Motor neuron (in vitro differentiated cells): ENCODE measurements around the gene RBMS3. TPM values are rescaled to one million over a fixed set of nuclear protein-coding genes. Genes with fewer than 3 reads are reported as not detected.

Experiments used
- ATAC-seq, 8 experiments: fragments of 200-7000 bp; cut with Tn5 transposase; replicated peaks in 6 of 8; 2 replicates each; pipeline ENCODE4 v1.8.0; 2021; ENCODE audit warnings: mild to moderate bottlenecking in 8 of 8, moderate library complexity in 8 of 8
- H3K27ac ChIP-seq, 2 donors: fragments of 250-450 bp; sonication (Bioruptor Pico); 2 replicates each; pipeline ENCODE4 v1.9.0; 2021; ENCODE audit warnings: antibody characterized with exemption in 2 of 2, mild to moderate bottlenecking in 2 of 2, moderate library complexity in 1 of 2
- H3K4me1 ChIP-seq, 2 donors: fragments of 250-450 bp; sonication (Bioruptor Pico); replicated peaks in 1 of 2; 2 replicates each; pipeline ENCODE4 v1.6.1; 2021; ENCODE audit warnings: antibody characterized with exemption in 2 of 2, mild to moderate bottlenecking in 2 of 2, moderate library complexity in 1 of 2
- H3K4me3 ChIP-seq, 5 donors: fragments of 250-450 bp; sonication (Bioruptor Pico); 2 replicates each; pipeline ENCODE4 v1.9.0; 2021; ENCODE audit warnings: antibody characterized with exemption in 5 of 5, mild to moderate bottlenecking in 5 of 5, moderate library complexity in 4 of 5
- WGBS, 10 experiments: fragments of 450-650 bp; shearing (Covaris generic); methylation state at CpG; one replicate each; pipeline ENCODE4 v1.0.0; 2022; 5-methylcytosine and 5-hydroxymethylcytosine counted together
- in situ Hi-C, 9 experiments: fragments of 400-800 bp; cut with MboI; loops; one replicate each; pipeline ENCODE4 v1.15.0; 2021; ENCODE audit warnings: low sequenced_read_pairs in 9 of 9, low pct_unique_long_range_greater_than_20kb in 2 of 9; ENCODE audit not compliant: unreplicated experiment in 9 of 9
- total RNA-seq, 8 experiments: library from RNA; unstranded; fragments of 300-600 nt; gene quantifications; 2 replicates each; pipeline versions ENCODE4 v1.2.3 to v1.2.4, GENCODE V29; 2022

RBMS3 gene
- total RNA-seq, 8 experiments from 2014 or later: 11.0 to 63.7 (median 16.7) TPM

GRCh38 chr3:29829340-29829739 lies 548.5 kb downstream of the RBMS3 start:
- no peak for ATAC-seq
- H3K4me1 ChIP-seq: no peaks in the 10 kb centered on the region
- 89 to 100% (median 100%) methylated on average over 1 to 3 of the region's 3 CpGs for WGBS, 10 experiments
- H3K4me3 ChIP-seq: no peak overlapping the region
- H3K27ac ChIP-seq: no peak overlapping the region
- in situ Hi-C loops: no loop called here

DNA sequence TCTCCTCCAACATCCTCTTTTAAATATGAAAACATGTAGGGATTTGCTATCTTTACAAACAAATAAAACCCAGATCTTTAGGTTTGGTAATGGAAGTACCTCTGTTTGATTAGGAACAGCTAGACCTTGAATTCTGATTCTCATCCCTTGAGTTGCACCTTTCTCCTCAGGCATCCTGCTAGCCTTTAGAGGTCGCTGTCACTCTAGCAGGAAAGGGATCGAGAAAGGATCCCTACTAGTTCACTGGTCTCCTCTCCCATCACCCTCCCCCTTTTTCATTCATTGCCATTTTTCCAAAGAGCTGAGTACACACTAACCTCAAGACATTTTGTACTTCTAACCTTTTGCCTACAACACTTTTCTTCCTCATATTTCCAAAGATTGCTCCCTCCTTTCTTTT lies 569.8 kb downstream of the RBMS3 start:
- in situ Hi-C loops: no loop called here
- ATAC-seq: no peak
- Histone ChIP-seq H3K4me1 (no peaks in the 10 kb centered on the region), H3K4me3 (no peak overlapping the region), H3K27ac (no peak overlapping the region)
- 0 to 90% (median 51%) methylated on average over 1 to 2 of the region's 2 CpGs; no CpG with 5 or more reads in 3 of the 10 experiments for WGBS, 10 experiments

- no peak for ATAC-seq
Observed at GRCh38 chr3:29852767-29853166, 571.9 kb downstream of the RBMS3 start.

GRCh38 chr3:29853841-29854397 lies 573.0 kb downstream of the RBMS3 start:
- no peak for ATAC-seq
- no peak overlapping the region for H3K27ac ChIP-seq
- WGBS, 10 experiments: 82 to 100% (median 97%) methylated on average over 1 to 4 of the region's 7 CpGs; no CpG with 5 or more reads in 6 of the 10 experiments

More at GRCh38 chr3:29852767-29853166, 571.9 kb downstream of the RBMS3 start:
- 67 to 100% (median 82%) methylated on average over 1 of the region's 1 CpG; no CpG with 5 or more reads in 2 of the 10 experiments for WGBS, 10 experiments
- Histone ChIP-seq H3K4me3 (no peak overlapping the region), H3K4me1 (no peaks in the 10 kb centered on the region), H3K27ac (no peak overlapping the region)
- in situ Hi-C loops: no loop called here

GRCh38 chr3:29854821-29855220 lies 574.0 kb downstream of the RBMS3 start:
- H3K4me3 ChIP-seq: no peak overlapping the region
- in situ Hi-C loops: no loop called here
- H3K27ac ChIP-seq: no peak overlapping the region
- ATAC-seq: no peak
- no peaks in the 10 kb centered on the region for H3K4me1 ChIP-seq

More at GRCh38 chr3:29853841-29854397, 573.0 kb downstream of the RBMS3 start:
- Histone ChIP-seq H3K4me3 (no peak overlapping the region), H3K4me1 (no peaks in the 10 kb centered on the region)
- in situ Hi-C loops: no loop called here

GRCh38 chr3:29859726-29860270 lies 578.9 kb downstream of the RBMS3 start:
- peak in 2 of 8 experiments; percentile 23 to 89 for ATAC-seq
- WGBS, 10 experiments: 63 to 80% methylated on average over 1 of the region's 1 CpG; no CpG with 5 or more reads in 8 of the 10 experiments
- Histone ChIP-seq H3K27ac (no peak overlapping the region), H3K4me3 (no peak overlapping the region), H3K4me1 (no peaks in the 10 kb centered on the region)
- in situ Hi-C loops: no loop called here

DNA sequence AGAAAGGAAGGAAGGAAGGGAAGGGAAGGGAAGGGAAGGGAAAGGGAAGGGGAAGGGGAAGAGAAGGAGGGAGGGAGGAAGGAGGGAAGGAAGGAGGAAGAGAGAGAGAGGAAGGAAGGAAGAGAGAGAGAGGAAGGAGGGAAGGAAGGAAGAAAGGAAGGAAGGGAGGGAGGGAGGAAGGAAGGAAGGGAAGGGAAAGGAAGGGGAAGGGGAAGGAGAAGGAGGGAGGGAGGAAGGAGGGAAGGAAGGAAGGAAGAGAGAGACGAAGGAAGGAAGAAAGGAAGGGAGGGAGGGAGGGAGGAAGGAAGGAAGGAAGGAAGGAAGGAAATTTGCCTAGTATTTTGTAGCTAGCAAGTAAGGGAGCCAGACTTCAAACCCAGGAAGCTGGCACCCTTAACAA lies 583.9 kb downstream of the RBMS3 start:
- H3K27ac ChIP-seq: no peak overlapping the region
- WGBS, 10 experiments: no CpG with 5 or more reads among the region's 1 CpG
- H3K4me3 ChIP-seq: no peak overlapping the region
- ATAC-seq: no peak
- H3K4me1 ChIP-seq: no peaks in the 10 kb centered on the region
- in situ Hi-C loops: no loop called here

GRCh38 chr3:29868543-29869101 lies 587.8 kb downstream of the RBMS3 start:
- 56 to 88% (median 70%) methylated on average over 2 to 6 of the region's 6 CpGs; no CpG with 5 or more reads in 1 of the 10 experiments for WGBS, 10 experiments
- H3K4me3 ChIP-seq: no peak overlapping the region
- in situ Hi-C loops: no loop called here
- H3K4me1 ChIP-seq: no peaks in the 10 kb centered on the region
- no peak for ATAC-seq
- H3K27ac ChIP-seq: no peak overlapping the region

DNA sequence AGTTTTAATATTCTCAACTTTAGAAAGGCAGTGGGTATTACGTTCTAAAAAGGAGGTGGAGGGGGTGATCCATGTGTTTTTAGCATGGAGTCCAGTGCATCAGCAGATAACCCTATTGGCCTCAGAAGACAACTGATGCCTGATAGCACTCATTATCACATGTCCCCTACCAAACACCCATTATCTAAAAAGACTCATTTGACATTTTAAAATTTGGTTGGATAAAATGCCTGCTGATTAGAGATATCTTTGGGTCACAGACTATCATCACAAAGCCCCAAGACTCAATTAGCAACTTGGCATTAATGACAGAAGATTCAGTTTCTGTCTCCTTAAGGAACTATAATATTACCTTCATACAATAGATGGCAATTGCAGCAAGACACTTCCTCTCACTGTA lies 589.3 kb downstream of the RBMS3 start:
- Histone ChIP-seq H3K4me1 (no peaks in the 10 kb centered on the region), H3K4me3 (no peak overlapping the region), H3K27ac (no peak overlapping the region)
- in situ Hi-C loops: no loop called here
- ATAC-seq: no peak
- 77 to 100% (median 100%) methylated on average over 1 of the region's 1 CpG; no CpG with 5 or more reads in 2 of the 10 experiments for WGBS, 10 experiments

- Histone ChIP-seq H3K27ac (no peak overlapping the region), H3K4me1 (no peaks in the 10 kb centered on the region), H3K4me3 (no peak overlapping the region)
- in situ Hi-C loops: no loop called here
- no peak for ATAC-seq
- 60 to 100% (median 71%) methylated on average over 1 of the region's 1 CpG; no CpG with 5 or more reads in 3 of the 10 experiments for WGBS, 10 experiments
Observed at GRCh38 chr3:29871087-29871486, 590.2 kb downstream of the RBMS3 start.

DNA sequence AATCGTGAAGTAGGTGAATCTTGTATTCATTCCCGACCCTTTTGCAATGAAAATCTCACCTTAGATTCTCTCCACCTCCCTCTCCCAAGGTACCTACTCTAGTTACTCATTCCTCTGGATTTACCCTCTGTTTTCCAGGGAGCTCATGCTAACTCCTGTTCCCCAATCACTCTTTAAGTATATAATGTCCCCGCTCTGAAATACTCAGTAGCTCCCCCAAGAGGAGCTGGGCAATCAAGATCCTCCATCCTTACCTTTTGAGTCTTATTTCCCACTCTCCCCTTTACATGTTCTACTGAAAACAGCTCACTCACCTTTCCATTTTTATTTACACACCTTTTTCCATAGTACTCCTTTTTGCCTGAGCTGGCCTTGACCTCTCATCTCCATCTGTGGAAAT lies 599.9 kb downstream of the RBMS3 start:
- ATAC-seq: no peak
- in situ Hi-C loops: no loop called here
- Histone ChIP-seq H3K4me1 (no peaks in the 10 kb centered on the region), H3K27ac (no peak overlapping the region), H3K4me3 (no peak overlapping the region)
- 73 to 100% (median 100%) methylated on average over 1 to 3 of the region's 3 CpGs; no CpG with 5 or more reads in 2 of the 10 experiments for WGBS, 10 experiments

DNA sequence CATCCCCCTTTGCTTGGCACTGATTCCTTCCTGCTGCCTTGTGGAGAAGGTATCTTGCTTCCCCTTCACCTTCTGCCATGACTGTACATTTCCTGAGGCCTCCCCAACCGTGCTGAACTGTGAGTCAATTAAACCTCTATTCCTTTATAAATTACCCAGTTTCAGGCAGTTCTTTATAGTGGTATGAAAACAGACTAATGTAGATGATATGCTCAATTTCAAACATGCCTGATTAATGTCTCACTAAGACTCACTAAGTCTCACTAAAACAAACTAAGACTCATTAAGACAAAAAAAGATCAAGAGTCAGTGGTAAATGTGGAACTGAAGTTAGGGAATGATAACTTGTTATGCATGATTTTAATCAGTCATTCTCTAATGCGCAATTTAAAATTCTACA lies 606.6 kb downstream of the RBMS3 start:
- H3K4me1 ChIP-seq: no peaks in the 10 kb centered on the region
- in situ Hi-C loops: no loop called here

DNA sequence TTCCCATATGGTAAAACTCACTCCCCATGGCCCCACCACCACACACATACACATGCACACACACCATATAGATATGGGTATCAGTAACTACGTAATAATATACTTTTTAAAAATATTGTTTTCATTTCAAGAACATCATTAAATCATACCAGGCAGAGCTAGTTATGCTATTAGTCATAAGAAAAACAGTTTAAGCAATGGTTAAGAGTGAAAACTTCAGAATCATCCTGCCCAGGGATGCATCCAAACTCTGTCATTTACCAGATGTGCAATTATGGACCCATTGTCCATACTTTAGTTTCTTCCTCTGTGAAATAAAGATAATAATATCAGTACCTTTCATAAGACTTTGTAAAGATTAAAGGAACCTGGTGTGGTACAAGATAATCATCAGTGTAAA lies 608.3 kb downstream of the RBMS3 start:
- H3K4me1 ChIP-seq: no peaks in the 10 kb centered on the region
- in situ Hi-C loops: no loop called here
- no peak overlapping the region for H3K4me3 ChIP-seq
- H3K27ac ChIP-seq: no peak overlapping the region
- WGBS, 10 experiments: 20 to 100% (median 100%) methylated on average over 1 of the region's 1 CpG; no CpG with 5 or more reads in 4 of the 10 experiments
- no peak for ATAC-seq

More for the DNA sequence above, 606.6 kb downstream of the RBMS3 start:
- 19 to 92% (median 71%) methylated on average over 1 to 2 of the region's 2 CpGs; no CpG with 5 or more reads in 1 of the 10 experiments for WGBS, 10 experiments
- Histone ChIP-seq H3K4me3 (no peak overlapping the region), H3K27ac (no peak overlapping the region)
- no peak for ATAC-seq

GRCh38 chr3:29890801-29891200 lies 609.9 kb downstream of the RBMS3 start:
- H3K4me1 ChIP-seq: no peaks in the 10 kb centered on the region
- no peak overlapping the region for H3K4me3 ChIP-seq
- WGBS, 10 experiments: 78 to 100% (median 86%) methylated on average over 1 to 5 of the region's 5 CpGs
- in situ Hi-C loops: no loop called here
- H3K27ac ChIP-seq: no peak overlapping the region
- ATAC-seq: no peak
